Activated naive CD4-positive, alpha-beta T cell (primary cell): ENCODE measurements around the gene IL2RA.
"Not testable (repeated sequence)": the region's sequence is repeated elsewhere in the genome, so short reads cannot be mapped to it uniquely, and the experiment has no call there.

Experiments
- DNase-seq, 4 experiments: peaks; one replicate each; lab custom pipeline; 2025; lab: John Stamatoyannopoulos, UW

The IL2RA gene

DNA sequence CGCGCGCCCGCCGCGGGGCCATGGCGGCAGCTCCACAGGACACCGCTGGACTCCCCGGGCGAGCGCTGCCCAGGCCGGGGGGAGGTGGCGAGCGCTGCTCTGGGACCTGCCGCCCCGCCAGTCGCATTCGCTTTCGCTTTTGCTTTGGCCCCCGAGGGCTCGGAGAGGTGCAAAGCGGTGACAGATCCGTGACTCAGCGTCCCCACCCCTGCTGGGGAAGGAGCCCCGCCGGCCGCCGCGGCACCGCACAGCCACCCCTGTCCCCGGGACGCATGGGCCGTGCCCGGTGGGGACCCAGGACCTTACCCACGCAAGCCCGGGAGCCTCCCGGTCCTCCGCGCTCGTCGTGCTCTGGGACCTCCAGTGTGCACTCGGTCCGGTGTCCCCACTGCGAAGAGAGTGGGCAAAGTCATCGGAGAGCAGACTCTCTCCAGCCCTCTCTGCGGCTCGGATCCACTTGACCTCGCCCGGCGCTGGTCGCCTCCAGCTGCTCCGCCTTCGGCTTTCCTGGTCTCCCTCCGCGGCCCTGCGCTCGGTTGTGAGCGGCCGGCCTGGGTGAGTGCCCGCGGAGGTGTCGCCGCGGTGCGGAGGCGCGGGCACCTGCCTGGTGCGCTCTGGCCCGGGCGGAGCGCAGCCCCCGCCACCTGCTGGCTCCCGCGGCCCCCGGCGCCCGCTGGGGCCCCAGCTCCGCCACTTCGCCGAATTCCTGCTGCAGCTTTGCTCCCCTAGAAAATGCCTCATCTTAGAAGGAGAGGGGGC is 84.5 kb downstream of the IL2RA start, which contains the start of gene IL15RA:
IL15RA (minus strand) TSS at position 73 of the 759 bp plus-strand sequence; CDS start at position 22, 51 bp downstream.
- peak; percentile 44 to 66 (median 59) for DNase-seq

DNA sequence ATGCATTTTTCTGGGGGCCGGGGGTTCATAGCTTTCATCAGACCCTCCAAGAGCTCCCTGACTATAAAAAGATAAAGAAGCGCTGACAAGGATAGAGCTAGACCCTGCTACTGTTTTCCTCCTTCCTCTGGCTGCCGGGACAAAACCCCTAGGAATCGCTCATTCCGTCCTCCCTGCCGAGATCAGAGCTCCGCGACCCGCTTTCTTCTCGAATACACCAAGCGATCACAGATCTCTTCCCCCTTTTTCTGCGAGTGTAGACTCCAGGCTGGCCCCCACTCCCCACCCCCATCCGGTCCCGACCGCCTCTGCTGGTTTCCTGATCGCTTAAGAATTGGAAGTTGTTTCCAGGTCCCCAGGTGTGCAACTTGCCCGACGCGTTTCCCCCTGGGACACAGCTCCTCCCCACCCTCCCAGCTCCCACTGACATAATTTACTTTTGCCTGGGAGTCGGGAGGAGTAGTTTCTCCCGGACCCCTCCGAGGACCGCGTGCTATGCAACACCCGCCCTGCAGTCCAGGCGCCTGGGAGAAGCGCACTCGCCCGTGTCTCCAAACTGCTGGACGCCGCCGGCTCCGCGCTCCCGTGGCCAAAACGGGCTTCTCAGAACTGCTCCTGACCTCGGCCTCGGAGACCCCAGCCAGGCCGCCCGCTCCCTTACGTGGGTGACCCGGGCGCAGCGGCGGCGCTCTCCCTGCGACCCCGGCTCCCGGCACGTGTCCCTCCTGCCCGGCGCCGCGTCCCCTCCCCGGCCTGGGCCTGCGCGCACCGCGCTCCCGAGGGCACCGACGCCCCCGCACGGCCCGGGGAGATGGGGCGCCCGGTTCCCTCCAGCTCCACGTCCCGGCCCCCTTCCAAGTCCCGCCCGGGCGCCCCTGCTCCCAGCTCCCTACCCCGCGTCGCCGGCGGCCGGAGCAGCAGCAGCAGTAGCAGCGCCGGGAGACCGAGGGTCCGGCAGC is 85.4 kb downstream of the IL2RA start:
- DNase-seq = peak in 2 of 4 experiments; percentile 8 to 19

DNA sequence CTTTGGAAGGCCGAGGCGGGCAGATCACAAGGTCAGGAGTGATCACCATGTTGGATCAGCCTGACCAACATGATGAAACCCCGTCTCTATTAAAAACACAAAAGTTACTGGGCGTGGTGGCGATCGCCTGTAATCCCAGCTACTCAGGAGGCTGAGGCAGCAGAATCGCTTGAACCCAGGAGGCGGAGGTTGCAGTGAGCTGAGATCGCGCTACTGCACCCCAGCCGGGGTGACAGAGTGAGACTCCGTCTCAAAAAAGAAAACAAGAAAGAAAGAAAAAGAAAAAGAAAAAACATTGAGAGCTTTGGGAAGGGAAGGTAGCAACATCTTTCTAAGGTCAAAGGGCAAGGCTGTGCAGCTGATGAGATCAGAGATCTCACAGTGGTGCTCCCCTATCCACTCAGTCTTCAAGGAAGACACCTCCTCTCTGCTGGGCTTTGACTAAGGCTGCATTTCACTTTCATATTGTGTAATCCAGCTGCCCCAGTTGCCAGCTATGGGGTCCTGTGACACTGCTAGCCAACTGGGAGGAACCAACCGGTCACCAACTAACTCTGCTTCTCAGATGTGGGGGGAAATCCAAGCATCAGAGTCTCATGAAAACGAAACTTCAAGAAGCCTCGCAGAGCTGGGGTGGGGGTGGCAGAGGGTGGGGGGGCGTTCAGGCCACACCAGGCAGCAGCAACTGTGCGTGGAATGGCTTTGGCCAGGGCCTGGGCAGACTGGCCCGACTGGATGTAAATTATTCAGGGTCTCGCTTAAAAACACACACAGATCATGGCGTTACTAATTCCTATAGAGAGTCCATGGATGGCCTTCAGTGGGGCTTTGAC is 86.3 kb downstream of the IL2RA start:
- peak in 1 of 4 experiments; percentile 17 for DNase-seq

DNA sequence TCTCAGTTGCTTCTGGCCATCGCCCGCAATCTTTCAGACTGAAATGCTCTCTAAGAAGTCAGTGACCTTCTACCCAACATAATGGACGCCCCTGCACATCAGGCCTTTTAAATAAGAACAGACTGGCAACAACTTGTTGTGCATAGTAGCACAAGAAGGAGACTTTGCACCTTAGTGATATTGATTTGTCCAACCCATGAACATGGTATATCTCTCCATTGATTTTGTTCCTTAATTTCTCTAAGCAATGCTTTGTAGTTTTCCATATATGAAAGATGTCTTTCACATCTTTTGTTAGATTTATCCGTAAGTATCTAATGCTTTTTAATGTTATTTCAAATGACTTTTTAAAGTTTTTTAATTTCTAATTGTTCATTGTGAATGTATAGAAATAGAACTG is 89.1 kb downstream of the IL2RA start:
- no peak for DNase-seq

DNA sequence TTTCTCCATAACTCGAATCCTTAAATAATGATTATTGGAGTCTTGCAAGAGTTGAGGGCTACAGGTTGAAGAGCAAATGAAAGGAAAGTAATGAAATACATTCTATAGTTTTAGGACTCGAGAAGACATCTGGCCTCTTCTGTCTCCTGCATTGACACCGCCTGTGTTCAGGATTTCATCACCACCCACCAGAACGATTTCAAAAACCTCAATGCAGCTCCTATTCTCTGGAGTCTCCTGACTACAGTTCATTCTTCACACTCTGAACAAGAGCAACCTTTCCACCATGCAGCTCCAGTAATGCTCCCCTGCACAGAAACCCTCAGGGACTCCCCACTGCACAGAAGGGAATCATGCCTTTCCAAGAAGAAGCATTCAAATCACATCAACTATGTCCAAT is 90.3 kb downstream of the IL2RA start:
- no peak for DNase-seq

DNA sequence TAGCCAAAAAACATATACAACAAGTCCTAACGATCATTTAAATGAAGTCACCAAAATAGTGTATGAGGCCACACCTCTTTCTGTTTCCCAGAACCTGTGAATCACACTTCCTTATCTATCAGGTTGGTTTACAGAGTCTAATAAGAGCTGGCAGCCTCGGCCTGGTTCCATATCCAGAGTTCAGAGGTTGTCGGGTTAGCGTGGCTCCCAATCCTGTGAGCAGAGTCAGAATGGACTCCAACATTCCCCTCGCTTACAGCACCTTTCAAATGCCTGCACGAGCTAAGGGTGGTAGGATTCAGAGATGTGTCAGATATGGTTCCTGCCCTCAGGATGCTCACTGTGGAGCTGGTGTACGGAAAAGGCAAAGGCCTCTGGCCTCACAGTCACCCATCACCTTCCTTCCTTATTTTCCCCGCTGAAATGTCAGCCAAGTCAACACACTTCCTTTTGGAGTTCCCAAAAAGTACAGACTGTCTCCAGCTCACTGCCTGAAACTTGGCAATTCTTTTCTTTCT is 90.8 kb downstream of the IL2RA start:
- DNase-seq = no peak

DNA sequence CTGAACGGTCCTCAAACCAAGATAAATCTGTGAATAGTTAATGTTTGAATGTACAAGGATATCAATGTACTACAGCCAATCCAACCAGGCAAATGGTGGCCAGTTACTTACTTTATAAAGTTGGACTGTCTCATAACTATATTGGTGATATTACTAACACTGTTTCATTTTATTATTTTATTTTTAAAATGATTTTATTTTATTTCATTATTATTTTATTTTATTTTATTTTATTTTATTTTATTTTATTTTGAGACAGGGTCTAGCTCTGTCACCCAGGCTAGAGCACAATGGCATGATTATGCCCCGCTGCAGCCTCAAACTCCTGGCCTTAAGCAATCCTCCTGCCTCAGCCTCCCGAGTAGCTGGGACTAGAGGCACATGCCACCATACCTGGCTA is 91.6 kb downstream of the IL2RA start:
- DNase-seq = no peak

DNA sequence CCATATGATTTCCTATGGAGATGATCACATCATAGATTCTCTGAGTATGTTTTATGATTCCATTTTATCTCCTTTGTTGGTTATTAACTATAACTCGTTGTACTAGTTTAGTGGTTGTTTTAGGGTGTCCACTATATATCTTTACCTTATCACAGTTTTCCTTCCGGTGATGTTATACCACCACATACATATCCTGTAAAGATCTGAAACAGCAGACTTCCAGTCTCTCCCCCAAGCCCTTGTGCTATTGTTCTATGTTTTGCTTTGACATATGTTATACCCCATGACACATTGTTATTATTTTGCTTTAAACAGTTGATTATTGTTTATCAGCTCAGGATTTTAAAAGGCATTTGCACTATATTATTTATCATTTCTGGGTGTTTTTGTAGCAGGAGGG is 92.1 kb downstream of the IL2RA start:
- no peak for DNase-seq

DNA sequence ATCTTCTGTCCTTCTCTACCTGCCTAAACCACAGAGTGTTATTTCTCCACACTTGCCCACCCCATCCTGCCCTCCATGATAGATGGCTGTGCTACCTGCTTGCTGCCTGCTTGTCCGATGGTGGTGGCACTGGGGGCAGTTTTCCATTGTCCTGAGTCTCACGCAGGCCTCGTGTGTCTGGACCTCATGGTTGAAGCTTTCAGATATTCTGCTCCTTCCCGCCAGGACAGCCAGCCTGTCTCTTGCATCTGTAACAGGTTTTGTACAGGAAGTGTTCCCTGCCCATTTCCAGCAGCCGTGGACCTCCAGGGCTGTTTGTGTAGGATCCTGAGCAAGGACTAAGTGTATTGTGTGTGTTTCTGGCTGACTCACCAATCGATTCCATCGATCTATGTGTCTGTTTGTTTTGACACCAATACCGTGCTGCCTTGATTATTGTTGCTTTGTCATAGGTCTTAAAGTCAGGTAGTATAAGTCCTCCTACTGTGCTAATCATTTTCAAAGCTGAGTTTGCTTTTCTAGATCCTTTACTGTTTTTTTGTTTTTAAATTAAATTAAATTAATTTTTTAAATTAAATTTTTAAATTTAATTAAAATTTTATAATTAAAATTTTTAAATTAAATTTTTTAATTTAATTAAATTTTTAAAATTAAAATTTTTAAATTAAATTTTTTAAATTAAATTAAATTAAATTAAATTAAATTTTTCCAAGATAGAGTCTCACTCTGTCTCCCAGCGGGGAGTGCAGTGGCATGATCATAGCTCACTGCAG is 93.3 kb downstream of the IL2RA start:
- no peak for DNase-seq

DNA sequence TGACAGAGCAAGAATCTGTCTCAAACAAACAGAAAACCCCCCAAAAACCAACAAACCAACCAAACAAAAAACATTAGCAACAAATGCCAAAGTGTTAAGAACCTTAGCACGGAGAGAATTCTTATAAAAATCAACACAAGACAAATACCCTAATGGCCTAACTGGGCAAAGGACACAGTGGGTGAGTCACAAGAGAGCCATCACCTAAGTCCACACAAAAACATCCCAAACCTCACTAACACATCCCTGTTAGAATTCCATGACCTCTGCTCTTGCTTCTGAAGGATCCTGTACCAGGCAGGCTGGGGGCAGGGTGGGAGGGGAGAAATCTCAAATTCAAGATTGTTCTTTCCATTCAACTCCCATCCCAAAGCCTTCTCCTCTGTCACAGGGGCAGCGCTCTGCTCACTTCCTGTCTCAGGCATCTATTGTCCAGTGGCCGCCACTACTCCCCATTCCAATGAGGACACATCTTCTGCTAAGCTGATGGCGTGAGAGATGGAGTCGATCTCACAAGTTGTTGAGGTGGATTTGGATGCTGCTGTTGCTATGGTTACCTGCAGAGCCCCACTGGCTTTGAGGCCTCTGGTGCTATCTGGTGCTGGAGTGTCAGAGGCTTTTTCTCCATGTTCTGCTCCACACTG is 94.0 kb downstream of the IL2RA start:
- no peak for DNase-seq

DNA sequence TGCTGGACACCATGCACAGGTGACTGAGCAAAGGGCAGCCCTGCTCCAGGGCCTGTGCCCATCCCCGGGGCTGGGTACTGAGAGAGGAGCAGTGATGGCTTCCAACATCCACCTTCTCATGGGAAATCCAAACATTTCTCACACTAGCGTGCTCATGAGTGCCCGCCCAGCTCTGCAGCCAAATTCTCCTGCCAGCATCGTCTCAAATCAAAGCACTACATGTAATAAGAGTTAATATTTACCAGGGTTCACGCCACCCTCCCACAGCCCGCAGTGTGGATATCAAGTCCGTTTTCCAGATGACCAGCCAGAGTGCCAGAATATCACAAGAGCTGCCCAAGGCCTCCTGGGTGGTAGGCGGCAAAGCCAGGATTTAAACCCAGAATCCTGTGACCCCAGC is 96.9 kb downstream of the IL2RA start:
- DNase-seq = no peak

DNA sequence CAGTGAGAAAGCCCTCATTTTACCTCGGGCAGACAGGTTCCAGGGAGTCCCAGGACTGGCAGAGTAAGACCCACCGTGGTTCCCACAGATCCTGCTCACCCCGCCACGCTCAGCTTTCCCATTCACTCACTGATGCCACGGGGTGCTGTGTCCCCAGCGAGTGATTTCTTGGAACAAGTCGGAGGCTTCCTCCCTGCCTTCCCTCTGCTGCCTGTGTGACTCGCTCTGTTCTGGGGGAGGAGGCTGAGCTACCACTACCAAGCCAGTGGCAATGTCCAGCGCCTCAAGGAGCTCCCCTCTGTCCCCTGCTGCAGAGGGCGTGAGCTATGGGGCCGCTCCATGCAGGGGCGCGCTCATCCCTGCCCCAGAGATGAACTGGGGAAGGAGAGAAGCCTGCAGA is 97.4 kb downstream of the IL2RA start:
- DNase-seq = no peak

DNA sequence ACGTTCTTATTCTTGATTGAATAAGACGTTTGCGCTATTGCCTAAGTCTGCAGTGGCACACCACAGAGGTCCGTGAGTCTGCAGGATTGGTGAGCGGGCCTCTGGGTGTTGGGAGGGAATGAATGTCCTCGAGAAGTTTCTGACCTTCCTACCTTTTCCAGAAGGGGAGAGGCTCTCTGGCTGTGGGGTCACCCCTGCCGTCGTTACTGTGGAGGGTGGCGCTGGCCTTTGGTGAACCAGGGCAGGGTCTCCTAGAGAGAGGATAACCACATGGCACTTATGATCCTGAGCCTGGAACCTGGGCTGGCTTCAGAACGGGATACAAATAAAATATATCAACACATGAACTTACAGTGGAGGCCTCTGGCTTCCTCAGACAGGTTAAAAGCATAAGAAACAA is 98.6 kb downstream of the IL2RA start:
- no peak for DNase-seq

DNA sequence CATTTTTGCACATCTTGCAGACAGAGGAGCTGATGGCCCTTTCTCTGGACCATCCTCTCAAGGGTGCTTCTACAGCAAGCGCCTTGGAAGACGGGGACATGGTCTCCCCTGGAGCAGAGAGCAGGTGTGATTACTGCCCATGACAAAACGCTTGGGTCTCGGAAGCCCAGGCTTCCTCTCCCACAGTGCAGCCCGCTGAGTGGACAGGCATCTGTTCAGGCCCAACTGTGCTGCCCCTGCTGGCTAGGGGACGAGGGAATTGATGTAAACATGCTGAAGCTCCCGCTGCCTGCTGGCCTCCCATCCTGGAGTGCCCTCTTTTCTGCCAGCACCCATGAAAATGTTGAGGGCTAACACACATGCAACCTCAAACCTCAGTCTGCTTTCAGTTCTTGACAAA is 99.1 kb downstream of the IL2RA start:
- no peak for DNase-seq

DNA sequence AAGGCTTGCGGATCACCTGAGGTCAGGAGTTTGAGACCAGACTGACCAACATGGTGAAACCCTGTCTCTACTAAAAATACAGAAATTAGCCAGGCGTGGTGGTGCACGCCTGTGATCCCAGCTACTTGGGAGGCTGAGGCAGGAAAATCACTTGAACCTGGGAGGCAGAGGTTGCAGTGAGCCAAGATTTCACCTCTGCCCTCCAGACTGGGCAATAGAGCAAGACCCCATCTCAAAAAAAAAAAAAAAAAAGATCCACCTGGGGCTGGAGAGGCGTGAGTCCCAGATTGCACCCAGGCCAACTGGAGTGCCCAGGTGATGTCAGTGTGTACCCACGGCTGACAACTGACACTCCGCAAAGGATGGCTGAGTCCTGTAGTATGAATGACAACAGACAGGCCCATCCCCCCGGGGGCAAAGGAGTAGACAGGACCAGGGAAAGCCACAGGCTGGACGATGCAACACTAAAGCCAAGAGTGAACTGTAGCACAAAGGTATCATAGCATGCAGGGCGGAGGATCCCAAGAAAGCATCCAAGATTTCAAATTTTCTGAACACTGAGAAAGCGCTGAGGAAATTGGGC is 99.7 kb downstream of the IL2RA start:
- DNase-seq = not testable (repeated sequence)

DNA sequence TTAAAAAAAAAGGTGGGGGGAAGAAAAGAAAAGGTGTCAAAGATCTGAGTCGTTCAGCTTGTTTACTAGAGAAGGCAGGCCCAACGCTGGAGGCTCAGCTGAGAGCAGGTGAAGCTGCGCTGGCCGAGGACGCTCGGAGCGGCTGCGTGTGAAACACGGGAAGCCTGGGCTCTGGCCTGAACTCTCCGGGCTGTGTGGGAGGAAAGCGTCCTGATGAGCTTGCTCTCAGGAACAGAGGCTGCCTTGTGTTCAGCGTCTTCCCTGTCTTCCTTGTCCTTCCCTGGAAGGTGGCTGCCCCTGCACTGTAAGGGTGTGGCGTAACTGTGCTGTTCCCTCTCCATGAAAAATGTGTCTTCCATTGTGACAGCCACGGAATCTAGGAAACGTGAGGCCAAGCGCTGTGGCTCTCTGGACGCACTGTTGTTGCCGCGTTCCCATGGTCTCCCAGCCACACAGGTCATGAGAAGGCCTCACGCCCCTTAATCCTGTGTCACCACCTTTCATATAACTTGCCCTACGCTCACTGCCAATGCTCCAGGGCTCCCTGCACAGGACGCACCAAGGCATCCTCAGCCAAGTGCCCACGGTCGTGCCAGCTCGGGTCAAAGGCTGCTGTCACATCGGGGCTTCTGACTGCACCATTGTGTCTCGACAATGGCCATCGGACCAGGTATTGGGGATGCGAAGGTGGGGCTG is 100.6 kb downstream of the IL2RA start:
- DNase-seq = no peak

DNA sequence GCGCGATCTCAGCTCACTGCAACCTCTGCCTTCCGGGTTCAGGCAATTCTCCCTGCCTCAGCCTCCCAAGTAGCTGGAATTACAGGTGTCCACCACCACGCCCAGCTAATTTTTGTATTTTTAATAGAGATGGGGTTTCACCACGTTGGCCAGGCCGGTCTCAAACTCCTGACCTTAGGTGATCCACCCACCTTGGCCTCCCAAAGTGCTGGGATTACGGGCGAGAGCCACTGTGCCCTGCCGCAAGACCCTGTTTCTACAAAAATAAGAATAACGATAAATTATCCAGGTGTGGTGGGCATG is 101.2 kb downstream of the IL2RA start:
- DNase-seq = not testable (repeated sequence)
